HepG2 (cell line): ENCODE measurements around the gene INF2. TPM values are rescaled to one million over a fixed set of nuclear protein-coding genes. Genes with fewer than 3 reads are reported as not detected.

Experiments used
- AGO2 ChIP-seq: fragments of 200-400 bp; formaldehyde crosslinking; optimal IDR thresholded peaks from 2 replicates; pipeline ENCODE3; 2017; ENCODE audit warnings: mild to moderate bottlenecking, low read depth, low read length, moderate library complexity
- ETS1 ChIP-seq: sonication (generic); formaldehyde crosslinking; IDR thresholded peaks from 2 replicates; pipeline ENCODE4 v1.4.0; 2020; ENCODE audit warnings: missing genetic modification reagents
- HDAC2 ChIP-seq: sonication (generic); formaldehyde crosslinking; IDR thresholded peaks from 2 replicates; pipeline ENCODE4 v1.4.0; 2020; ENCODE audit warnings: missing genetic modification reagents
- MTA1 ChIP-seq: sonication (generic); formaldehyde crosslinking; IDR thresholded peaks from 2 replicates; pipeline ENCODE4 v1.4.0; 2020; ENCODE audit warnings: missing genetic modification reagents, mild to moderate bottlenecking, borderline replicate concordance
- PAXIP1 ChIP-seq: sonication (generic); formaldehyde crosslinking; conservative IDR thresholded peaks from 2 replicates; pipeline ENCODE4 v1.4.0; 2020; ENCODE audit warnings: mild to moderate bottlenecking, missing genetic modification reagents, moderate library complexity
- SKIL ChIP-seq: sonication (generic); formaldehyde crosslinking; IDR thresholded peaks from 2 replicates; pipeline ENCODE4 v1.8.0; 2022; ENCODE audit warnings: missing genetic modification reagents, mild to moderate bottlenecking, moderate library complexity, borderline replicate concordance
- SMC3 ChIP-seq: IDR thresholded peaks from 2 replicates; pipeline ENCODE4 v1.6.1; 2011; ENCODE audit warnings: low read length, improper control_type of control experiment
- SRY ChIP-seq: sonication (generic); formaldehyde crosslinking; IDR thresholded peaks from 2 replicates; pipeline ENCODE4 v1.8.0; 2022; ENCODE audit warnings: mild to moderate bottlenecking, missing genetic modification reagents
- UBTF ChIP-seq: sonication (generic); formaldehyde crosslinking; IDR thresholded peaks from 2 replicates; pipeline ENCODE4 v1.4.0; 2020; ENCODE audit warnings: mild to moderate bottlenecking, missing genetic modification reagents
- ZFY ChIP-seq: sonication (generic); formaldehyde crosslinking; IDR thresholded peaks from 2 replicates; pipeline ENCODE4 v1.4.0; 2020; ENCODE audit warnings: missing genetic modification reagents
- ZNF331 ChIP-seq: sonication (generic); formaldehyde crosslinking; IDR thresholded peaks from 2 replicates; pipeline ENCODE4 v1.4.0; 2020; ENCODE audit warnings: missing genetic modification reagents
- ZNF337 ChIP-seq: sonication (generic); formaldehyde crosslinking; IDR thresholded peaks from 2 replicates; pipeline ENCODE4 v1.5.1; 2020; ENCODE audit warnings: missing genetic modification reagents, low read depth, mild to moderate bottlenecking, borderline replicate concordance
- ZNF589 ChIP-seq: sonication (generic); formaldehyde crosslinking; conservative IDR thresholded peaks from 2 replicates; pipeline ENCODE4 v1.8.0; 2022; ENCODE audit warnings: mild to moderate bottlenecking, moderate library complexity, missing genetic modification reagents
- ZNF770 ChIP-seq: sonication (generic); formaldehyde crosslinking; IDR thresholded peaks from 2 replicates; pipeline ENCODE4 v1.5.0; 2020; ENCODE audit warnings: mild to moderate bottlenecking, missing genetic modification reagents
- polyA plus RNA-seq, 8 experiments: library from polyadenylated mRNA; depleted of rRNA in 3 of 8; stranded (reverse) in 7 of 8; unstranded in 1 of 8; fragments of >200 nt; fragmentation: Illumina TruSeq in 4 of 8; extraction: Trizol in 4 of 8; gene quantifications; 2 replicates each; pipeline versions ENCODE4 v1.2.1 to v1.2.3, GENCODE V29; 2011 to 2016; ENCODE audit warnings: low read depth in 4 of 8, missing spikeins in 1 of 8, mixed read lengths in 1 of 8; ENCODE audit not compliant: insufficient read depth in 1 of 8
- total RNA-seq, 5 experiments: library from RNA; depleted of rRNA; stranded (reverse); fragments of >200 nt; fragmentation: Illumina TruSeq; extraction: Trizol; gene quantifications; 2 replicates each; pipeline ENCODE4 v1.2.3, GENCODE V29; 2016; ENCODE audit warnings: low read depth in 1 of 5

Gene INF2
- total and polyA plus RNA-seq, 2 of the 13 experiments (the other 11 are each of a cell fraction or from before 2014, with no cell fraction given) = 16.4 to 26.4 TPM

GRCh38 chr14:104768437-104769323 lies 79.3 kb downstream of the INF2 start (continued):
- TF ChIP-seq AGO2 (peak; percentile 96), PAXIP1 (CRISPR knock-in tag) (peak; percentile 75), ZNF337 (CRISPR knock-in tag) (no peak), ZNF331 (CRISPR knock-in tag) (peak; percentile 38), ZFY (CRISPR knock-in tag) (peak; percentile 74), UBTF (CRISPR knock-in tag) (peak; percentile 66), MTA1 (CRISPR knock-in tag) (peak; percentile 82), SKIL (CRISPR knock-in tag) (peak; percentile 91), SMC3 (peak; percentile 37; the same call in 1 of the 2 replicates), HDAC2 (CRISPR knock-in tag) (peak; percentile 38; the same call in 1 of the 2 replicates), ETS1 (CRISPR knock-in tag) (0 out of 2 replicates have a peak, but pooled peaks have one; percentile 45), ZNF770 (no peak), SRY (peak; percentile 56), ZNF589 (CRISPR knock-in tag) (0 out of 2 replicates have a peak, but pooled peaks have one; percentile 52)
